Naive thymus-derived CD4-positive, alpha-beta T cell (primary cell): ENCODE results near the gene TRIM32. TPM values are rescaled to one million over a fixed set of nuclear protein-coding genes. Genes with fewer than 3 reads are reported as not detected.

ENCODE experiments used
- ATAC-seq: fragments of 150-1000 bp; cut with Tn5 transposase; 2 replicates; pipeline ENCODE4 v1.10.0; 2021; ENCODE audit warnings: mild to moderate bottlenecking, moderate library complexity
- CTCF ChIA-PET: fragments of 350-600 bp; sonication (Branson Sonifier 250); formaldehyde crosslinking; loops from one replicate; lab custom pipeline; 2021; ENCODE audit warnings: antibody characterized with exemption; lab: Charles Lee
- POLR2A ChIA-PET: fragments of 350-600 bp; sonication (Branson Sonifier 250); formaldehyde crosslinking; loops from one replicate; lab custom pipeline; 2021; ENCODE audit warnings: antibody characterized with exemption, inconsistent platforms; lab: Charles Lee
- DNase-seq, 9 donors: peaks; one replicate each; pipeline versions ENCODE4 v3.0.0 to v3.0.0-alpha.2; 2020 to 2022; ENCODE audit warnings: mixed read lengths in 1 of 9
- H3K27ac ChIP-seq: one replicate; pipeline ENCODE4 v1.7.0; 2013; ENCODE audit warnings: mild to moderate bottlenecking, low read depth, low read length, moderate library complexity
- H3K27me3 ChIP-seq, 2 donors: one replicate each; pipeline ENCODE4 v1.7.0; 2013; ENCODE audit warnings: low read length in 2 of 2, mild to moderate bottlenecking in 2 of 2, moderate library complexity in 2 of 2; ENCODE audit not compliant: control insufficient read depth in 2 of 2, insufficient read depth in 2 of 2
- H3K36me3 ChIP-seq, 3 experiments: 1 replicate in 2 of 3; 2 replicates in 1 of 3; pipeline ENCODE4 v1.7.0; 2013; ENCODE audit warnings: low read length in 3 of 3, mild to moderate bottlenecking in 3 of 3, moderate library complexity in 1 of 3; ENCODE audit not compliant: insufficient read depth in 3 of 3, control insufficient read depth in 2 of 3
- H3K4me1 ChIP-seq, 2 donors: one replicate each; pipeline ENCODE4 v1.7.0; 2013; ENCODE audit warnings: low read length in 2 of 2, mild to moderate bottlenecking in 2 of 2, moderate library complexity in 1 of 2; ENCODE audit not compliant: control insufficient read depth in 2 of 2, insufficient read depth in 2 of 2
- H3K4me3 ChIP-seq: 2 replicates; pipeline ENCODE4 v1.7.0; 2013; ENCODE audit warnings: mild to moderate bottlenecking, low read length
- H3K9me3 ChIP-seq, 3 experiments: 1 replicate in 2 of 3; 2 replicates in 1 of 3; pipeline ENCODE4 v1.7.0; 2013; ENCODE audit warnings: low read length in 3 of 3; ENCODE audit not compliant: control insufficient read depth in 2 of 3
- H3K27ac Mint-ChIP-seq, 9 donors: one replicate each; pipeline ENCODE4 v1.8.0; 2020 to 2022; ENCODE audit warnings: mixed read lengths in 9 of 9, mild to moderate bottlenecking in 8 of 9, moderate library complexity in 5 of 9, inconsistent platforms in 2 of 9
- H3K27me3 Mint-ChIP-seq, 5 donors: one replicate each; pipeline ENCODE4 v1.8.0; 2021 to 2022; ENCODE audit warnings: mixed read lengths in 5 of 5, mild to moderate bottlenecking in 1 of 5
- H3K36me3 Mint-ChIP-seq, 5 donors: one replicate each; pipeline ENCODE4 v1.8.0; 2020 to 2022; ENCODE audit warnings: mixed read lengths in 5 of 5, mild to moderate bottlenecking in 3 of 5, inconsistent platforms in 1 of 5
- H3K4me1 Mint-ChIP-seq, 7 donors: one replicate each; pipeline ENCODE4 v1.8.0; 2020 to 2022; ENCODE audit warnings: mixed read lengths in 7 of 7, mild to moderate bottlenecking in 3 of 7, inconsistent platforms in 1 of 7
- H3K4me3 Mint-ChIP-seq, 10 donors: one replicate each; pipeline ENCODE4 v1.8.0; 2020 to 2022; ENCODE audit warnings: mild to moderate bottlenecking in 10 of 10, mixed read lengths in 10 of 10, moderate library complexity in 6 of 10, inconsistent platforms in 2 of 10
- H3K9me3 Mint-ChIP-seq, 11 donors: one replicate each; pipeline ENCODE4 v1.8.0; 2020 to 2022; ENCODE audit warnings: mixed read lengths in 11 of 11, mild to moderate bottlenecking in 4 of 11, inconsistent platforms in 1 of 11, moderate library complexity in 1 of 11
- intact Hi-C, 2 donors: fragments of 100-400 bp; cut with micrococcal nuclease; formaldehyde crosslinking; loops; one replicate each; pipeline ENCODE4 v1.15.1; 2023
- polyA plus RNA-seq, 2 donors: library from polyadenylated mRNA; unstranded; fragments of 300-500 nt; fragmentation: Illumina TruSeq; gene quantifications; one replicate each; pipeline ENCODE4 v1.2.3, GENCODE V29; 2021
- total RNA-seq, 6 experiments: library from RNA in 5 of 6; stranded (reverse) in 5 of 6; gene quantifications; 1 replicate in 5 of 6; 2 replicates in 1 of 6; pipeline ENCODE4 v1.2.3 and lab custom pipeline; 2021 to 2026

Gene TRIM32
- 10 to 100 TPM in 4 of 5 experiments, 1 to 10 TPM in 1; 5.9 to 19.1 (median 16.8) TPM for total RNA-seq
- polyA plus RNA-seq, result 10 to 100 TPM; 11.7 to 19.7 TPM
- total RNA-seq (lab: John Stamatoyannopoulos, UW), result 7.5 reads per million, percentile 31 among the genes with 10 or more reads in this experiment

- POLR2A ChIA-PET, result interaction anchor here (1.1 to 1.4 kb wide), 2 partner anchors 10 to 12 kb away, joined by 4 read pairs; no protein-coding TSS in a partner anchor
- CTCF ChIA-PET, result no interaction called here
- Mint-ChIP-seq H3K9me3 (peaks cover 0 to 10% (median 0%) of the 10 kb centered on the region in 11 donors), H3K4me3 (peak within 1 kb of the TSS; percentile 88 to 98 (median 92)), H3K27ac (peak within 1 kb of the TSS; percentile 63 to 94 (median 90)), H3K4me1 (peaks cover 42 to 76% (median 69%) of the 10 kb centered on the region in 7 donors), H3K36me3 (peaks cover 0 to 3% (median 0%) of the 10 kb centered on the region in 5 donors), H3K27me3 (no peaks in the 10 kb centered on the region)
- Histone ChIP-seq H3K27ac (peak within 1 kb of the TSS; percentile 70), H3K9me3 (no peaks in the 10 kb centered on the region), H3K4me1 (peaks cover 16 to 20% of the 10 kb centered on the region in 2 donors), H3K27me3 (no peaks in the 10 kb centered on the region), H3K4me3 (peak within 1 kb of the TSS; percentile 60), H3K36me3 (no peaks in the 10 kb centered on the region)
- DNase-seq (peak; percentile 83 to 99 (median 92)), ATAC-seq (peak; percentile 97)
- intact Hi-C loops, result no loop called here
These were observed at the start of gene TRIM32 for GRCh38 chr9:116687074-116687753. Gene TRIM32 (plus strand): TSS chr9:116687305. CDS start chr9:116697743, 10,438 bp downstream.

- no peak overlapping the region for H3K27ac ChIP-seq
- ChIA-PET POLR2A (no interaction called here), CTCF (no interaction called here)
- H3K9me3 ChIP-seq, result no peaks in the 10 kb centered on the region
- intact Hi-C loops, result no loop called here
- no peaks in the 10 kb centered on the region for H3K36me3 ChIP-seq
- H3K4me1 ChIP-seq, result no peaks in the 10 kb centered on the region
- Mint-ChIP-seq H3K4me1 (no peaks in the 10 kb centered on the region), H3K9me3 (no peaks in the 10 kb centered on the region), H3K4me3 (no peak overlapping the region), H3K27ac (no peak overlapping the region), H3K36me3 (peaks cover 0 to 39% (median 20%) of the 10 kb centered on the region in 5 donors), H3K27me3 (no peaks in the 10 kb centered on the region)
- ATAC-seq (no peak), DNase-seq (no peak)
- H3K4me3 ChIP-seq, result no peak overlapping the region
- no peaks in the 10 kb centered on the region for H3K27me3 ChIP-seq
These were observed 47.8 kb upstream of the TRIM32 start for GRCh38 chr9:116639251-116639741.

GRCh38 chr9:116641292-116642059 is 45.6 kb upstream of the TRIM32 start:
- no peak overlapping the region for H3K27ac Mint-ChIP-seq
- intact Hi-C loops, result no loop called here
- H3K4me3 Mint-ChIP-seq, result no peak overlapping the region
- H3K36me3 Mint-ChIP-seq, result peaks cover 0 to 39% (median 18%) of the 10 kb centered on the region in 5 donors
- H3K4me1 ChIP-seq, result no peaks in the 10 kb centered on the region
- no peaks in the 10 kb centered on the region for H3K27me3 ChIP-seq
- no peak overlapping the region for H3K4me3 ChIP-seq
- no peaks in the 10 kb centered on the region for H3K27me3 Mint-ChIP-seq
- POLR2A ChIA-PET, result no interaction called here
- ATAC-seq (no peak), DNase-seq (no peak)
- H3K4me1 Mint-ChIP-seq, result no peaks in the 10 kb centered on the region
- CTCF ChIA-PET, result no interaction called here
- no peak overlapping the region for H3K27ac ChIP-seq
- no peaks in the 10 kb centered on the region for H3K9me3 ChIP-seq
- H3K9me3 Mint-ChIP-seq, result no peaks in the 10 kb centered on the region
- no peaks in the 10 kb centered on the region for H3K36me3 ChIP-seq

DNA sequence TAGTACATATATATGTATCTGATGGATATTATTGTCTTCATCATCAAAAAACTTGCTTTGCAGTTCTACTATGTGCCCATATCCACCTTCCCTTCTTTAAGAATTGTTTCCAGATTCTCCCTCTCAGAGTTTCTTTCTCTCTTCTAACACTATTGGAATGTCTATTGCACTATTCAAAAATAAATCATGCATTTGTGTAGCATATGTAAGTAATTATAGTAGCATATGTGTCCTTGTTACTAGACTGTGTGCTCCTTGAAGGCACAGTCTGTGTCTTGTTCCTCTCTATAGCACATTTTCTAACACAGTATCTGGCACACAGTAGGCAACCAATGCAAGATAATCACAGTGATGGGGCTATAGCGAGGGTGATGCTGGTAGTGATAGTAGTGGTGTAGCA is 43.4 kb upstream of the TRIM32 start:
- H3K36me3 Mint-ChIP-seq, result peaks cover 0 to 38% (median 13%) of the 10 kb centered on the region in 5 donors
- ATAC-seq, result no peak
- intact Hi-C loops, result no loop called here
- no peaks in the 10 kb centered on the region for H3K27me3 Mint-ChIP-seq
- Histone ChIP-seq H3K4me3 (no peak overlapping the region), H3K27me3 (no peaks in the 10 kb centered on the region), H3K27ac (no peak overlapping the region), H3K9me3 (no peaks in the 10 kb centered on the region), H3K4me1 (no peaks in the 10 kb centered on the region), H3K36me3 (no peaks in the 10 kb centered on the region)
- H3K27ac Mint-ChIP-seq, result no peak overlapping the region
- no peak overlapping the region for H3K4me3 Mint-ChIP-seq
- no peak for DNase-seq
- ChIA-PET CTCF (no interaction called here), POLR2A (no interaction called here)
- H3K4me1 Mint-ChIP-seq, result no peaks in the 10 kb centered on the region
- H3K9me3 Mint-ChIP-seq, result no peaks in the 10 kb centered on the region

- H3K4me1 ChIP-seq, result no peaks in the 10 kb centered on the region
- no peak overlapping the region for H3K27ac ChIP-seq
- H3K27me3 ChIP-seq, result no peaks in the 10 kb centered on the region
- Mint-ChIP-seq H3K4me3 (no peak overlapping the region), H3K27ac (no peak overlapping the region), H3K36me3 (peaks cover 0 to 38% (median 13%) of the 10 kb centered on the region in 5 donors), H3K9me3 (no peaks in the 10 kb centered on the region), H3K27me3 (no peaks in the 10 kb centered on the region), H3K4me1 (no peaks in the 10 kb centered on the region)
- intact Hi-C loops, result no loop called here
- no peaks in the 10 kb centered on the region for H3K9me3 ChIP-seq
- ChIA-PET CTCF (no interaction called here), POLR2A (no interaction called here)
- DNase-seq (no peak), ATAC-seq (no peak)
- no peaks in the 10 kb centered on the region for H3K36me3 ChIP-seq
- H3K4me3 ChIP-seq, result no peak overlapping the region
These were observed 42.9 kb upstream of the TRIM32 start for GRCh38 chr9:116644091-116644688.

DNA sequence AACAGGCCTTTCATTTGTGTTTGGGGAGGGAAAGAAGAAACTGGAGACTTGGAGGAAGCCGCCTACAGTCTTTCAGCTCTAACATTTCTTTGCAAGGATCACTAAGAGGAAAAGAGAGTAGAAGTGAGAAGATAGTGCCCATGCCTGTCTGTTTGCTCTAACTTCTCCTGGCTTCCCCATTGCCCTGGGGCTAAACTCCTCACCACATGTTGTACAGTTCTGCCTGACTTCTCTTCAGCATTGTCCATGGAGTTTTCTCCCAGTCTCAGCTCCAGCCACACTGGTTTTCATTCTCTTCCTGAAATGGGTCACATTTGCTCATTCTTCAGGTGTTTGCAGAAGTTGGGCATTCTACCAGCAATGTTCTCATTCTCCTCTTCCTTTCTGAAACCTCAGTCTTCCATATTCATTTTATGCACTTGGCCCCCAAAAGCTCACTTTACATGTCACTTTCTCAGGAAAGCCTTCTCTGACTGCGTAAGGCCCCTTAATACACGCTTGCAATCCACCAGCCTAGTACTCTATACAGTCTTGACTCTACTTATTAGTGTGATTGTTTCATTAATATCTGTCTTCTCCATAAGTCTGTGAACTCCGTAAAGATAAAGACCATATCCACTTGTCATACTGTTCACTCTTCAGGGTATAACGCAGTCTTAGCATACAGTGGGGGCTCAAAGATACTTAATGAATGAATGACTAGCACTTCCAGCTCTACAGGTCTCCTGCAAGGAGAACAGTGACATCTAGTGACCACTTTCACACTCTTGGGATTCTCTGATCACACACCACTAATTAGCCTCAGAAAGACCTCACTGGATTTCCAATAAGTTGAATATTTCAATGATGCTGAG is 40.2 kb upstream of the TRIM32 start:
- intact Hi-C loops, result no loop called here
- no peak overlapping the region for H3K4me3 Mint-ChIP-seq
- ChIA-PET POLR2A (no interaction called here), CTCF (no interaction called here)
- no peaks in the 10 kb centered on the region for H3K27me3 ChIP-seq
- H3K9me3 Mint-ChIP-seq, result no peaks in the 10 kb centered on the region
- H3K4me1 Mint-ChIP-seq, result no peaks in the 10 kb centered on the region
- no peak overlapping the region for H3K27ac Mint-ChIP-seq
- H3K4me3 ChIP-seq, result no peak overlapping the region
- H3K36me3 Mint-ChIP-seq, result peaks cover 0 to 47% (median 22%) of the 10 kb centered on the region in 5 donors
- H3K27me3 Mint-ChIP-seq, result no peaks in the 10 kb centered on the region
- DNase-seq (no peak), ATAC-seq (no peak)
- no peaks in the 10 kb centered on the region for H3K4me1 ChIP-seq
- no peaks in the 10 kb centered on the region for H3K36me3 ChIP-seq
- no peak overlapping the region for H3K27ac ChIP-seq
- no peaks in the 10 kb centered on the region for H3K9me3 ChIP-seq
